HG03066 (cell line): ENCODE results near the gene RAB25.

Experiments
- ATAC-seq: cut with Tn5 transposase; IDR thresholded peaks from one replicate; pipeline ENCODE4 v1.9.1; 2021; ENCODE audit warnings: low read depth; ENCODE audit not compliant: unreplicated experiment

RAB25 gene

DNA sequence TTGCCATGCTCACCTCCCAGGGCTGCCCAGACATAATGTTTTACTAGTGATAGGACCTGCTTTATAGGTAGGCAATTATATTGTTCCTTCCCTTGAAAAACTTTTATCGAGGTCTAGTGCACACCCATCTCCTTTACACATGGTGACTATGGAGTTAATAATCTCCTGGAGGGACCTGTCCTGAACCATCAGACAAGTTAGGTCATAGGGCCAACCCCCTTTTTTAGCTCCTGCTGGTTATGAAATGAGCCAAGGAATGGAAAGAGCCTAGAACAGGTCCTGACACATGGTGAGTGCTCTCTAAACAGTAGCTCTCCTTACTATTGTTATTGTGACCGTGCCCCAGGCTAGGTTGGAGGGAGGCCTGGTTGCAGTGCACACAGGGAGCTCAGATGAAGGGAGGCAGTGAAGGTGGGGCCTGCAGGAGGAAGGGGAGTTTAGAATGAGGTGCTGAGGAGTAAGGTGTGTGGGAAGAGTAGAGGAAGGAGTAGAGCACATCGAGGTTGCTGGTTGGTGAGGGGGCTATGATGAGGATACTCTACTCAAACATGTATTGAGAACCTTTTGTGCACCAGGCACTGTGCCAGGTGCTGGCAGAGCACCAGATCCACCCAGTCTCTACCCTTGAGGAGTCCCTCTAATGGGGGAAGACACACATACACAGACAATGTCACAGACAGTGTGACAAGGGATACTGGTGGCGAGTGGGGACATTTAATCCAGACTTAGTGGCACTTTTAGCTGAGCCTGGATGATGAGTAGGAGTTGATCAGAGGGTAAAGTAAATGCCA is 39.4 kb downstream of the RAB25 start:
- ATAC-seq: no peak

DNA sequence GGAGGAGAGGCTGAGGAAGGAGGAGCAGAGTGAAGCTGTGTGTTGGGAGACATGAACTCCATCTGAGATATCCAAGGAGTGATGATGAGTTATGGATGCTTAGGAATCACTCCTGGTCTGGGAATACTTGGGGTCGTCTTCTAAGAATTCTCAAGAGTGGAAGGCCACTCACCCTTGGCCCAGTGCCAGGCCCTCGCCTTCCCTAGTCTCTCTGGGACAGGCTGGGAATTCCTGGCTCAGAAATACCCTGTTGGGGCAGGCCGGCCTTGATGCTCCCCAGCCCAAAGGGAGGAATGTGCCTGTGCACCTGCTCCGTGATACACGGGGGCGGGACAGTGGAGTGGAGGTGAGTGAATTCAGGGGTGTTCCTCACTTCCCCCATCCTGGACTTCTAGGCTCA is 40.9 kb downstream of the RAB25 start:
- ATAC-seq: no peak

DNA sequence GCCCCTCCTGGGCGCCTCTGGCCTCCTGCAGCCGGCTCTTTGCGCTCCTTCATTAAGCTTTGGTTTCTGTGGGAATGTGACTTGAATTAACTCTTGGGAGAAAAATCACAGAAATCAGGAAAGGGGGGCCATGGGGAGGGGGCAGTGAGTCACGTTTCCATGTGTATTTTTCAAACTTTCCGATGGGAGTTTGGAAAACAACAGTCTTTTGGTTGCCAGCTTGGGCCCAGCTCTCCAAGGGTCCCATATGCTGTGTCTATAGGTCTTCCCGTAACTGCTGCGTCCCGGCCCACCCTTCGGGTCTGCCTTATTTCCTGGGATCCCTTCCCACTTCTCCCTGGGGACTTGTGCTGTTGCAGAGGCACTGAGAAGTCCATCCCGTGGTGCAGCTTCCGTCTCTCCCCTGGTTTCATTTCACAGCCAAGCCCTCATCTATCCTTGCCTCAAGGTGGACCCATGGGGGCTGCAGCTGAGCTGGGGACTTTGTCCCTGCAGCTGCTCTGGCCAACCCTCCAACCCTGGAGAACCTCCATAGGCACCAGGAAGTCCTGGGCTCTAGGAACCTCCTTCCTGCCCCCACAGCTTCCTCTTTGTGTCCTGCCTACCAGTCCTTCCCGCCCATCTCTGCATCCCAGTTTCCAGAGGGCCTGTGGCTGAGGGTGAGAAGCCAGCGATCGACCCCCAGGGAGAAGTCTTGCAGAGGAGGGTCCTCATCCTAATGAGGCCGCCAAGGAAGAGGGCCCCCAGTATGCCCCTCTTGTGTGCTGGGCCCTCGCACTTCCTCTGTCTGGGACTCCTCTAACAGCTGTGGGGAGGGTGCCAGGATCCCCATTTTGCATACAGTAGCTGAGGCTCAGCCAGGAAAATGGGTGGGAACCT is 41.9 kb downstream of the RAB25 start:
- no peak for ATAC-seq

DNA sequence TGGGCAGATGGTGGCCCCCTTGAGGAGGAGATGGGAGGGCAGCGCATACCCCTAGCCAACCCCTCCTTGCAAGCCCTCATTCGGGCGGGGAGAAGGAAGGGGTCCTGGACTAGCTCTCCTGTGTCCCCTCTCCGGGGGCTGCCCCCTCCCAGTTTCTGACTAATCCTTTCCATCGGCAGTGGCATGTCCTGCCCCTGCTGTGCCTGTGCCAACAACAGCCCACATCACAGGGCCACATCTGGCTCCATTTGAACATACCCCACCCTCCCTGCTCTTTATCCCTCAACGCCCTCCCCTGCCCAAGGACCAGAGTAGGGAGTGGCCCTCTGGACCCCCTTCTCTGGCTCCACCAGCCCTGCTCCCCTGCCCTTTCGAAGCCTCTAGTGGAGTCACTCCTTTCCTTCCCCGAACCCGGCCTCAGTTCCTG is 42.6 kb downstream of the RAB25 start:
- no peak for ATAC-seq

DNA sequence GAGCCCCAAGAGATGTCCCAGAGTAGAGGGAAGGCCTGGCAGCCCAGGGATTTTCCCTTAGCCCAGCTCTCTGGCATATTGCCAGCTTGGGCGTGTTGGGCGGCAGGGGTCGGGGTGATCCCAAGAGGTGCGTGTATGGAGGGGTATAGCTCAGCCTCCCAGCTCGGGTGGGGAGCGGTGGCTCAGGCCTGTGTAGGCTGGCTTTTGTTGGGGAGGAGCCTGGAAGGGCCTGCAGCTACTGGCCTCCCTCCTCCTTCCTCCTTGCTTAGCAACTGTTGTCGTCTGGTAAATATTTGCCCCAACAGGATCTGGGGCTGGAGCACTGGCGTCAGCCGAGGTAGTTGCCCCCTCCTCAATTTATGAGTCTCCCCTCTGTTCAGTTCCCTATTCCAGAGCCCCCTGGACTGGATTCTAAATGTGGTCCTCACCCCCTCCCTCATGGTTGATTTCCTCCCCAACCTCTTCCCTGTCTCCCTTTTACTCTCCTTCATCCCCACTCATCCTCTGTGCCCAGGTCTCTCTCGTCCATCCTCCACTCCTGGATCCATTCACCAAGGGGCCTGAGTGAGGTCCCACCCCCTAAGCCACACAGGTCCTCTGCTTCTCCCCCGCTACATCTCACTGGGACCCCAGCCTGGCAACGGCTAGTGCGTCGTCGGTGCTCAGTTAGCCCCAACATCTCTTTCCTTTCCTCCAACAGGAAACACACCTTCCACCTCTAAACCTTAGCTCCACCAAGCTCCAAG is 43.3 kb downstream of the RAB25 start:
- ATAC-seq: no peak

DNA sequence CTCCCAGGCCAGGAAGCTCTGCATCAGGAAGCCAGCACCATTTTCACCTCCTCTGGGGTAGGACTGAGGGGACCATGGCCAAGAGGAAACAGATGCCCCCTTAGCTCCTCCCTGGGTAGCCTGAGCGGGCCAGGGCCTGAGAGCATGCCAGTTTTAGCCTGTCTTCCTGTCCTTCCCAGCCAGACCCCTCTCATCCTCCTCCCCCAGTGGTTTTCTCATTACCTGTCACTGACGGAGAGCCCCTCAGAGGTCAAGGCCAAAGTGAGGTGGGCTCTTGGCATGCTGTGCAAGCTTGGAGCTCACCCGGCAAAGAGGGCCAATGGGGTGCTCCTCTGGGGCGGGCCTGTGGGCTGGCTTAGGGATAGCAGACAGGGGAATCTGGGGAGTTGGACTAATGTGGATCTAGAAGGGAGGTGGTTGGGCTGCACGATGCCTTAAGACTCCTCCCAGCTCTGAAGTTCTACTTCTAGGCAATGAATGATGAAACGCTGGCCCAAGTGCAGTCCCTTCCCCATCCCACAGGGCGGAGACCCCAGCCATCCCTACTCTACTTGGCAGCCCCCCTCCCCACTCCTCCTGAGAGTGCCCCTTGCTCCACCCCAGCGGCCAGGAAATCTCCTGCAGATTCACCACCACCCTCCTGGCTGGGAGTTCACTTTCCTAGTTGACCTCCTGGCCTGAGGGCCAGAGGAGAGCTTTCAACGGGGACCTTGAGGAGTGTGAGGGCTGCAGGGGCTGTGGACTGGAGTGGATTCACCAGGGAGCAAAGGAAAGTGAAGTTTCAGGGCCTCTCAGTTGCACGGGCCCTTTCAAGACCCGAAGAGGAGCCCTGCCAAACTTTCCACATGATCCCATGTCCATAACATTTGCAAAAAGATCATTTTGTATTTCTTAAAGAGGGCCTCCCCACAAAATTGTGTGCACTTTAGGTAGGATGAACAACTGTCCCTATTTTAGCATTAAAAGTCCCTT is 44.2 kb downstream of the RAB25 start:
- no peak for ATAC-seq

DNA sequence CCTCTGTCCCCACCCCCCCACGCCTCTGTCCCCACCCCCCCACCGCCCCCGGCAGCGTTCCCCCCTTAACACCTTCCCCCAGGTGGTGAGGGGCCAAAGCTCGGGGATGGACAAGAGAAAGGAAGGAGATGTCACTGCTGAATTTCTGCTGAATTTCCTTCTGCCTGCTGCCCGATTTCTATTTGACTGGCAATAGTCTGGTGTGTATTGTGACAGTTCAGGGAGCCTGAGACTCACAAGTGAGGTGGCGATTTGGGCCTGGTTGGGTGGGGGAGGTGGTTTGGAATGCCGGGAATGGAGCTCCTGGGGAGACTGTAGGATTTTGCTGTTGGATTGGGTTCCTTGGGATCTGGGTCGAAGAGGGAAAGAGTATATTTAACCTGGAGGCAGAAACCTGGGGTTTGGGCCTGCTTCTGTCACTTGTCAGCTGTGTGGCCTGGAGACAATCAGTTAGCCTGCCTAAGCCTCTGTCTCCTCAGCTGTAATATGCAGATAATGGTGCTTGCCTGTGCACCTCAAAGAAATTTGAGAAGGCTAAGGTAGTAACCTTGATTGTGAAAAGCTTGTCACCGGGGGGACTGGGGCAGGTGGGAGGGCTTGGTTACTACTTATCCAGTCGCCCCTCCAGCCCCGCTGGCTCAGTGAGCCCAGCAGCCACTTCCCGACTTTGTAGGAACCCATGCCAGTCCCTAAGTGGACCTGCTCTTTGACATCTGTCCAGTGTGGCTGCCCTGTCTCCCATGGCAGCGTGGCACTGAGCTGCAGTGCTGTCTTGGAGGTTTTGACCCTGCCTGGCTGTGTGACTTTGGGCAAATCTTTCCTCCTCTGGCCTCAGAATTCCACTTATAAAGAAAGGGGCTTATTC is 45.9 kb downstream of the RAB25 start:
- peak; percentile 18 for ATAC-seq

DNA sequence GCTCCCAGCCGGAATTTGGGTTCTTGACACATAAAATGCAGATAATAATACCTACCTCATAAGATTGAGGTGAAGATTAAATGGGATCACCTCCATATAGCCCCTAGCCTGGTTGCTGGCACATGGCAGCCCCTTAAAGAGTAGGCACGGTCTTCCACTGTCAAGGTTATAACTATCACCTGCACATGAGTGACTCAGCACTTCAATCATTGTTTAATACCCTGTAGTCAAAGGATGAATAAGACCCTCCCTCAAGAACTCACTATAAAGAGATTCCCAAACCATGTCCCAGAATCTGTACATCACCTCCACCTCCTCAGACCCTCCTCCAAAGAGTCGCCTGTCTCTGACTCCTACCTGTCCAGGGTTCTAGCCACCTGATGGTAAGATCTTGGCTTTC is 47.1 kb downstream of the RAB25 start:
- ATAC-seq: no peak

DNA sequence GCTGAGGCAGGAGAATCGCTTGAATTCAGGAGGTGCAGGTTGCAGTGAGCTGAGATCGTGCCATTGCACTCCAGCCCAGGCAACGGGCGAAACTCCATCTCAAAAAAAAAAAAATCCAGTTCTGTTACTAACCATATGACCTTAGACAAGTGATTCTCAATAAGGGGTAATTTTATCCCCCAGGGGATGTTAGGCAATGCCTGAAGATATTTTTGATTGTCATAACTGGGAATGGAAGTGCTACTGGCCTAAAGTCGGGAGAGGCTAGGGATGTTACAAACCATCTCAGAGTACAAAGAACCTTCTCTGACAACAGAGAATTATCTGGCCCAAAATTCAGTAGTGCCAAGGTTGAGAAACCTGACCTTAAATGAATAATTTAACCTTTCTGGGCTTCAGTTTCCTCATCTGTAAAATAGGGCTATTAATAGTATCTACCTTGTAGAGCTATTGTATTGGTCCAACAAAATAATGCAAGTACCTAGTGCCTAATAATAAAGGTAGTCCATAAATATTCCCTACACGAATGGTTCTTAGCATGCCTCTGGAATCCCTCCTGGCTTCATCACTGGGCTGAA is 47.8 kb downstream of the RAB25 start:
- no peak for ATAC-seq

DNA sequence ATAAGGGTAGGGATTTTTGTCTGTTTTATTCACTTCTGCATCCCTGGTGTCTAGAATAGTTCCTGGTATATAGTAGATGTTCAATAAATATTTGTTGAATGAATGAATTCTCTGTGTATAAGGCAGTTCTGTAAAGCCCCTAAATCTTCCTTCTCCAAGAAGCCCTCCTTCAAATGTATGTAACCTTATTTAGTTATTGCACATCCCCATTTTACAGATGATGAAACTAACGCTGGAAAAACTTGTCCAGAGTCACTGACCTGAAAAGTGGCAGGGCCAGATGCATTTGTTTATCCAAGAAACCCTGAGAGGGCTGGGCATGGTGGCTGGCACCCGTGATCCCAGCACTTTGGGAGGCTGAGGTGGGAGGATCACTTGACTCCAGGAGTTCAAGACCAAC is 49.3 kb downstream of the RAB25 start:
- ATAC-seq: no peak

DNA sequence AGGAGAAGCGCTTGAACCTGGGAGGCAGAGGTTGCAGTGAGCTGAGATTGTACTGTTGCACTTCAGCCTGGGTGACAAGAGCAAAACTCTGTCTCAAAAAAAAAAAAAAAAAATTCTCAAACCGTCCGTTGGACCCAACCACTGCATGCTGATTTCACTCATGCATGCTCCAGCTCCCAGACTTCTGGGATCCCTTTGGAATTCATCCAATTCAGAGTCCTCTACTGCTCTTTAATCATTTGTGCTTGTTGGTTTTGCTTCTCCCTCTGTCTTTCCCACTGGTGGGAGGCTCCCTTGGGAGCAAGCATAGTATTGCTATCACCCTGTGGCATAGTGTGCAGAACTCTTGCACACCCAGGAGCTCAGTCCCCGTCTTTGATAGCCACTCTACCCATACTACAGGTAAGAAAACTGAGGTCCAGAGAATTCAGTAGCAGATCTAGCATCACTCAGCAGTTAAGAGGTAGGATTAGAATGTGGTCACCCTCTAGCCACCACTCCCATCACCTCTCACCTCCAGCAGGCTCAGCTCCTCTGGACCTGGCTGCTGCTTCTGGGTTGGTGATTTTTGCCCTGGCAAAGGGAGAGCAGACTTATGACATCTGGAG is 50.5 kb downstream of the RAB25 start:
- no peak for ATAC-seq

DNA sequence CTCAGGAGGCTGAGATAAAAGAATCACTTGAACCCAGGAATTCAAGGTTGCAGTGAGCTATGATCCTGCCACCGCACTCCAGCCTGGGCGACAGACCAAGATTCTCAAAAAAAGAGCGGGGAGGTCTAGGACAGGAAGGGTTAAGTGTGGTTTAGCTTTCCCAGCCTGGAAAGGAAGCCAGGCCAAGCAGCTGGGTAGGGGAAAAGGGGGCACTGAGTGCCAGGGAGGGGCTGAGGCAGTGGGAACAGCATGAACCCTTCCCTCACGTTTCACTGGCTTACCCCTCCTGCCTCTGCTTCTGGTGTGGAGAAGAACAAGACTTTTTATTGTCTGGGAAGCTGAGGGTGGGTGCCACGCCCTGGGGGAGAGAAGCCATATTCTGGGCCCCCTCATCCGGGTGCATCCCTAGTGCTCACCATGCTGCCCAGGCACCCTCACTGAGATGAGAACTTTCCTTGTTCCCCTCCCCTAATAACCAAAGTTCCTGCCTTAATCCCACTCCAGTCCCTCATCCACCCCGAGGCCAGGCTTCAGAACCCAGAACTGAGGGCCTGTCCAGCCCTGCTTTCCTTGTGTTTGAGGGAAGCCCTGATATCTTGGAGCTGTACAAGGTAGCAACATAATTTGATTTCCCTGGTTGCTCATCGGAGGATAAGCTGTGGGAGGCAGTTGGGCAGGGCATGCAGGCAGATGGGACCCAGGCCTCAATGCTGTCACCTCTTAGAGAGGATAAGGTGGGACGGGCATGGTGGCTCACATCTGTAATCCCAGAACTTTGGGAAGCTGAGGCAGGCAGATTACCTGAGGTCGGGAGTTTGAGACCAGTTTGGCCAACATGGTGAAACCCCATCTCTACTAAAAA is 51.5 kb downstream of the RAB25 start:
- ATAC-seq: no peak

DNA sequence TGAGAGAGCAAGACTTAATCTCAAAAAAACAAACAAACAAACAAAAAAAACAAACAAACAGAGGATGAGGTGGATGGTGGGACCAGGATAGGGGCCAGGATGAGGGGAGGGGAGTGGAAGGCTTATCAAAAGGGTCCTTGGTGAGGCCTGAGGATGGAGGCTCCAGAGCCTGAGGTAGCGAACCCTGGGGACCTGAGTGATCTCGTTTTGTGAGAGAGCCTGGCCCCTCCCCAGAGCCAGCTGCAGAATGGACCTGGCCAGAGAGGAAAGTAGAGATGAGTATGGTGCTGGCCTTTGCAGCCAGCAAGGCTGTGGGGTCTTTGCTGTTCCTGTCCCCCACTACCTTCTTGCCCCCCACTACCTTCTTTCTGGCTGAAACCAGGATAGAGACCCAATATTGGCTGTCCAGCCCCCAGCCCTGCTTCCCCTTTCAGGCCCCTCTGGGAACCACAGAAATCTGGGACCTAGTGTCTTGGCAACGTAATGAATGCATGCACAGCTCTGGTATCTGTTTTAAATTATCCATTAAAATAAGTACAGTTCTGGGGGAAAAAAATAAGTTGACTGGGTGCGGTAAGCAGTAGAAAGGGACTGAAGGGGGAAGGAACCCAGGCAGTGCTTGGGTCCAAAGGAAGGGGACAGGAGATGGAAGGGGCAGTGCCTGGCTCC is 52.5 kb downstream of the RAB25 start:
- ATAC-seq: no peak

DNA sequence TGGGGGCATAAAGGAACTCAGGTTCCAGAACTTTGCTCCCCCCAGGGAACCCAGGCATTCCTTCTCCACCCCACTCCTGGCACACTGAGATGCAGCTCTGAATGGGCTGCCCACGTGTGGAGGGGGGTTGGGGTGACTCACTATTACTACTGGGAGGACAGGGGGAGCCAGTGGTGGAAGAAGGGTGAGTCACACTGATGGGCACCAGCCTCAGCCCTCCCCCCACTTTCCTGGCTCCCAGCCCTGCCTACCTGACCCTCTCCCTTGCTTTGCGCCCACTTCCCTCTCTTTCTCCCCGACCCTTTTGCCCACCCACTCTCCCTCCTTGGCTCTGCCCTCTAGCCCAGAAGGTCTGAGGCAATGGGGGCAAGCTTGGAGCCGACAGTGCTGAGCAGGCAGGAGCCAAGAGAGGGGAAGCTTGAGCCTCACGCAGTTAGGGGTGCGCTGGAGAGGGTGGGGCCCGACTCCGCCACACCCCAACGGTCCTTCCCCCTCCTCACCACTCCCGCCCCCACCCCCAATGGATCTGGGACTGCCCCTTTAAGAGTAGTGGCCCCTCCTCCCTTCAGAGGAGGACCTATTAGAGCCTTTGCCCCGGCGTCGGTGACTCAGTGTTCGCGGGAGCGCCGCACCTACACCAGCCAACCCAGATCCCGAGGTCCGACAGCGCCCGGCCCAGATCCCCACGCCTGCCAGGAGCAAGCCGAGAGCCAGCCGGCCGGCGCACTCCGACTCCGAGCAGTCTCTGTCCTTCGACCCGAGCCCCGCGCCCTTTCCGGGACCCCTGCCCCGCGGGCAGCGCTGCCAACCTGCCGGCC is 53.4 kb downstream of the RAB25 start, which contains the start of gene LMNA:
TSS of gene LMNA (plus strand) at position 611 of the 818 bp plus-strand sequence. CDS start 208 bp downstream, outside the sequence.
- ATAC-seq: peak; percentile 79

DNA sequence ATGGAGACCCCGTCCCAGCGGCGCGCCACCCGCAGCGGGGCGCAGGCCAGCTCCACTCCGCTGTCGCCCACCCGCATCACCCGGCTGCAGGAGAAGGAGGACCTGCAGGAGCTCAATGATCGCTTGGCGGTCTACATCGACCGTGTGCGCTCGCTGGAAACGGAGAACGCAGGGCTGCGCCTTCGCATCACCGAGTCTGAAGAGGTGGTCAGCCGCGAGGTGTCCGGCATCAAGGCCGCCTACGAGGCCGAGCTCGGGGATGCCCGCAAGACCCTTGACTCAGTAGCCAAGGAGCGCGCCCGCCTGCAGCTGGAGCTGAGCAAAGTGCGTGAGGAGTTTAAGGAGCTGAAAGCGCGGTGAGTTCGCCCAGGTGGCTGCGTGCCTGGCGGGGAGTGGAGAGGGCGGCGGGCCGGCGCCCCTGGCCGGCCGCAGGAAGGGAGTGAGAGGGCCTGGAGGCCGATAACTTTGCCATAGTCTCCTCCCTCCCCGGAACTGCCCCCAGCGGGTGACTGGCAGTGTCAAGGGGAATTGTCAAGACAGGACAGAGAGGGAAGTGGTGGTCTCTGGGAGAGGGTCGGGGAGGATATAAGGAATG is 54.1 kb downstream of the RAB25 start:
- no peak for ATAC-seq
